Activated gamma-delta T cell (primary cell): ENCODE results near the gene AUTS2.
"Not testable (repeated sequence)": the region's sequence is repeated elsewhere in the genome, so short reads cannot be mapped to it uniquely, and the experiment has no call there.

Experiments
- DNase-seq: peaks from one replicate; lab custom pipeline; 2025; lab: John Stamatoyannopoulos, UW

Gene AUTS2

GRCh38 chr7:69761290-69761922, 163.1 kb downstream of the AUTS2 start:
- DNase-seq, result no peak

GRCh38 chr7:69762821-69763352, 164.6 kb downstream of the AUTS2 start:
- no peak for DNase-seq

- DNase-seq, result no peak
These were observed 165.2 kb downstream of the AUTS2 start for GRCh38 chr7:69763513-69763912.

- DNase-seq, result no peak
These were observed 165.9 kb downstream of the AUTS2 start for GRCh38 chr7:69764147-69764546.

GRCh38 chr7:69764681-69765080, 166.4 kb downstream of the AUTS2 start:
- no peak for DNase-seq

- no peak for DNase-seq
These were observed 167.6 kb downstream of the AUTS2 start for GRCh38 chr7:69765879-69766278.

GRCh38 chr7:69768986-69769595, 170.8 kb downstream of the AUTS2 start:
- no peak for DNase-seq

GRCh38 chr7:69769826-69770225, 171.6 kb downstream of the AUTS2 start:
- no peak for DNase-seq

- no peak for DNase-seq
These were observed 172.3 kb downstream of the AUTS2 start for GRCh38 chr7:69770613-69771012.

- no peak for DNase-seq
These were observed 174.6 kb downstream of the AUTS2 start for GRCh38 chr7:69772718-69773436.

- no peak for DNase-seq
These were observed 175.4 kb downstream of the AUTS2 start for GRCh38 chr7:69773535-69774225.

GRCh38 chr7:69775231-69775771, 177.0 kb downstream of the AUTS2 start:
- no peak for DNase-seq

- DNase-seq, result no peak
These were observed 178.3 kb downstream of the AUTS2 start for GRCh38 chr7:69776611-69777010.

GRCh38 chr7:69778138-69778537, 179.9 kb downstream of the AUTS2 start:
- DNase-seq, result no peak

- no peak for DNase-seq
These were observed 182.1 kb downstream of the AUTS2 start for GRCh38 chr7:69780379-69780778.

GRCh38 chr7:69781412-69781846, 183.2 kb downstream of the AUTS2 start:
- DNase-seq, result no peak

GRCh38 chr7:69782917-69783684, 184.8 kb downstream of the AUTS2 start:
- no peak for DNase-seq

GRCh38 chr7:69786130-69786529, 187.9 kb downstream of the AUTS2 start:
- DNase-seq, result not testable (repeated sequence)

GRCh38 chr7:69786730-69787395, 188.6 kb downstream of the AUTS2 start:
- DNase-seq, result no peak

GRCh38 chr7:69787736-69788431, 189.6 kb downstream of the AUTS2 start:
- no peak for DNase-seq
